OCI-LY3 (cell line): ENCODE measurements around the gene SMIM32.

Experiments
- CTCF ChIP-seq: fragments of 200-600, 300-600 bp; sonication (generic); IDR thresholded peaks from 2 replicates; pipeline ENCODE4 v1.5.1; 2014; ENCODE audit warnings: antibody characterized with exemption, low read length, low read depth
- EZH2phosphoT487 ChIP-seq: fragments of 200-600 bp; shearing (Covaris generic); IDR thresholded peaks from 2 replicates; pipeline ENCODE4 v1.6.1; 2018; ENCODE audit warnings: antibody characterized with exemption, mixed run types, low read depth

GRCh38 chr5:136230176-136230575, 37.2 kb upstream of the SMIM32 start:
- TF ChIP-seq CTCF: no peak
- no peak for TF ChIP-seq EZH2phosphoT487
